Spleen (tissue), 11 donors: Measurements from ENCODE around the gene KCNJ6. TPM values are rescaled to one million over a fixed set of nuclear protein-coding genes. Genes with fewer than 3 reads are reported as not detected.

Source experiments
- DNase-seq: peaks from one replicate; pipeline ENCODE4 v3.0.0-alpha.2; 2020
- H3K27ac ChIP-seq, 8 donors: fragments of 200-600 bp; sonication (generic) in 7 of 8; 1 replicate in 4 of 8; 2 replicates in 4 of 8; pipeline versions ENCODE4 v1.5.0 to v1.8.0; 2016 to 2021; ENCODE audit warnings: inconsistent platforms in 4 of 8, mild to moderate bottlenecking in 4 of 8, moderate library complexity in 1 of 8
- H3K27me3 ChIP-seq, 7 donors: fragments of 200-600 bp; sonication (generic) in 6 of 7; replicated peaks in 1 of 7; 1 replicate in 4 of 7; 2 replicates in 3 of 7; pipeline versions ENCODE4 v1.5.0 to v1.8.0; 2016 to 2021; ENCODE audit warnings: inconsistent platforms in 3 of 7, mild to moderate bottlenecking in 1 of 7
- H3K36me3 ChIP-seq, 6 donors: fragments of 200-600 bp; sonication (generic) in 5 of 6; 1 replicate in 4 of 6; 2 replicates in 2 of 6; pipeline versions ENCODE4 v1.5.0 to v1.8.0; 2016 to 2021; ENCODE audit warnings: inconsistent platforms in 2 of 6
- H3K4me1 ChIP-seq, 6 donors: fragments of 200-600 bp; sonication (generic) in 5 of 6; 1 replicate in 3 of 6; 2 replicates in 3 of 6; pipeline versions ENCODE4 v1.5.0 to v1.8.0; 2016 to 2021; ENCODE audit warnings: inconsistent platforms in 3 of 6
- H3K4me3 ChIP-seq, 8 donors: fragments of 200-600 bp; sonication (generic) in 7 of 8; 1 replicate in 4 of 8; 2 replicates in 4 of 8; pipeline versions ENCODE4 v1.5.0 to v1.8.0; 2016 to 2021; ENCODE audit warnings: inconsistent platforms in 4 of 8, mild to moderate bottlenecking in 4 of 8, moderate library complexity in 2 of 8
- H3K9me3 ChIP-seq, 8 donors: fragments of 200-600 bp; sonication (generic) in 7 of 8; 1 replicate in 4 of 8; 2 replicates in 4 of 8; pipeline versions ENCODE4 v1.5.0 to v1.8.0; 2016 to 2021; ENCODE audit warnings: inconsistent platforms in 4 of 8
- CTCF ChIP-seq, 11 experiments: fragments of 200-600 bp in 7 of 11; fragments of 450-650 bp in 4 of 11; sonication (generic) in 4 of 11; IDR thresholded peaks in 8 of 11; conservative IDR thresholded peaks in 3 of 11; 1 replicate in 7 of 11; 2 replicates in 4 of 11; pipeline versions ENCODE4 v1.4.0 to v1.8.0; 2016 to 2021; ENCODE audit warnings: antibody characterized with exemption in 11 of 11, inconsistent platforms in 4 of 11, mild to moderate bottlenecking in 1 of 11
- POLR2A ChIP-seq, 3 donors: fragments of 450-650 bp; IDR thresholded peaks; one replicate each; pipeline ENCODE4 v1.5.1; 2017; ENCODE audit warnings: antibody characterized with exemption in 3 of 3, mild to moderate bottlenecking in 1 of 3
- POLR2AphosphoS5 ChIP-seq, 3 donors: sonication (generic); formaldehyde crosslinking; IDR thresholded peaks; one replicate each; pipeline ENCODE4 v1.5.1; 2017; ENCODE audit warnings: antibody characterized with exemption in 3 of 3
- WGBS, 5 donors: extraction: QIAGEN DNeasy Blood & Tissue Kit in 3 of 5; methylation state at CpG; one replicate each; pipeline versions ENCODE4 v1.1.5 to v1.1.7; 2013 to 2018; 5-methylcytosine and 5-hydroxymethylcytosine counted together
- intact Hi-C: fragments of 100-400 bp; cut with DNase I; formaldehyde crosslinking; loops from one replicate; pipeline ENCODE4 v1.15.0; 2023; ENCODE audit warnings: low total_unique reads
- polyA plus RNA-seq, 3 donors: library from polyadenylated mRNA; stranded (reverse); fragments of 200-250 nt; gene quantifications; one replicate each; pipeline ENCODE4 v1.2.1, GENCODE V29; 2013
- total RNA-seq, 7 donors: library from RNA; depleted of rRNA in 3 of 7; stranded (reverse); fragments of >200 nt in 3 of 7; fragmentation: NEBNext Ultra II Directional in 4 of 7; extraction: Animal tissue kit (Norgen Biotek cat#: 25700) in 4 of 7; gene quantifications; one replicate each; pipeline versions ENCODE4 v1.1.0 to v1.2.1, GENCODE V29; 2016 to 2021
- donor health status: healthy with polysubstance abuse.
- donor health status: DM: no; HTN: no; CAD: no; lungs with moderate emphysema.
- donor health status: DM: no; HTN: no; CAD: no.
- donor health status: Bipolar disorder and iron deficiency.
- donor health status: healthy.
- donor health status: DM: no; HTN: no; CAD: no.
- donor health status: DM: yes; HTN: yes; CAD: no.

The KCNJ6 gene
- total and polyA plus RNA-seq, 10 donors: under 0.01 to 0.36 (median 0.10) TPM; not detected in 6

GRCh38 chr21:37944496-37944895 is 28.2 kb upstream of the KCNJ6 start:
- Histone ChIP-seq H3K4me3 (no peak overlapping the region), H3K4me1 (no peaks in the 10 kb centered on the region), H3K27me3 (peaks cover 0 to 20% (median 0%) of the 10 kb centered on the region in 7 donors), H3K9me3 (peaks cover 0 to 13% (median 4%) of the 10 kb centered on the region in 8 donors), H3K27ac (no peak overlapping the region), H3K36me3 (no peaks in the 10 kb centered on the region)
- intact Hi-C loops: no loop called here
- no peak for TF ChIP-seq POLR2AphosphoS5 (IDR thresholded peaks at IDR 0.05)
- TF ChIP-seq CTCF (IDR thresholded peaks at IDR 0.05 in 8 of 11, conservative IDR thresholded peaks at IDR 0.05 in 3 of 11): no peak
- TF ChIP-seq POLR2A (IDR thresholded peaks at IDR 0.05): no peak
- WGBS, 5 donors: 59 to 91% (median 81%) methylated on average over 5 of the region's 5 CpGs
- no peak for DNase-seq

- no peaks in the 10 kb centered on the region for H3K36me3 ChIP-seq
- no peak overlapping the region for H3K27ac ChIP-seq
- no peaks in the 10 kb centered on the region for H3K4me1 ChIP-seq
- no peak overlapping the region for H3K4me3 ChIP-seq
- peaks cover 0 to 19% (median 5%) of the 10 kb centered on the region in 8 donors for H3K9me3 ChIP-seq
- 60 to 69% (median 64%) methylated on average over 2 of the region's 2 CpGs for WGBS, 5 donors
- intact Hi-C loops: no loop called here
- H3K27me3 ChIP-seq: peaks cover 0 to 7% (median 0%) of the 10 kb centered on the region in 7 donors
- no peak for TF ChIP-seq POLR2A (IDR thresholded peaks at IDR 0.05)
- TF ChIP-seq CTCF (IDR thresholded peaks at IDR 0.05 in 8 of 11, conservative IDR thresholded peaks at IDR 0.05 in 3 of 11): no peak
- no peak for TF ChIP-seq POLR2AphosphoS5 (IDR thresholded peaks at IDR 0.05)
- no peak for DNase-seq
These were observed 24.4 kb upstream of the KCNJ6 start for GRCh38 chr21:37940691-37941090.

GRCh38 chr21:37939838-37940237 is 23.6 kb upstream of the KCNJ6 start:
- H3K4me1 ChIP-seq: no peaks in the 10 kb centered on the region
- 85 to 92% (median 88%) methylated on average over 4 of the region's 4 CpGs for WGBS, 5 donors
- no peak for DNase-seq
- H3K9me3 ChIP-seq: peaks cover 0 to 19% (median 5%) of the 10 kb centered on the region in 8 donors
- H3K4me3 ChIP-seq: no peak overlapping the region
- peaks cover 0 to 6% (median 0%) of the 10 kb centered on the region in 7 donors for H3K27me3 ChIP-seq
- H3K36me3 ChIP-seq: no peaks in the 10 kb centered on the region
- no peak for TF ChIP-seq CTCF (IDR thresholded peaks at IDR 0.05 in 8 of 11, conservative IDR thresholded peaks at IDR 0.05 in 3 of 11)
- no peak for TF ChIP-seq POLR2A (IDR thresholded peaks at IDR 0.05)
- TF ChIP-seq POLR2AphosphoS5 (IDR thresholded peaks at IDR 0.05): no peak
- intact Hi-C loops: no loop called here
- no peak overlapping the region for H3K27ac ChIP-seq

GRCh38 chr21:37939251-37939650 is 23.0 kb upstream of the KCNJ6 start:
- peaks cover 0 to 19% (median 5%) of the 10 kb centered on the region in 8 donors for H3K9me3 ChIP-seq
- DNase-seq: no peak
- no peaks in the 10 kb centered on the region for H3K36me3 ChIP-seq
- H3K27ac ChIP-seq: no peak overlapping the region
- no peaks in the 10 kb centered on the region for H3K27me3 ChIP-seq
- TF ChIP-seq POLR2AphosphoS5 (IDR thresholded peaks at IDR 0.05) (no peak), CTCF (IDR thresholded peaks at IDR 0.05 in 8 of 11, conservative IDR thresholded peaks at IDR 0.05 in 3 of 11) (no peak), POLR2A (IDR thresholded peaks at IDR 0.05) (no peak)
- H3K4me1 ChIP-seq: no peaks in the 10 kb centered on the region
- intact Hi-C loops: no loop called here
- WGBS, 5 donors: 75 to 92% (median 83%) methylated on average over 4 of the region's 4 CpGs
- H3K4me3 ChIP-seq: no peak overlapping the region
